Brain microvascular endothelial cell (primary cell): ENCODE measurements around the gene RAB40C.

Source experiments
- DNase-seq: peaks from one replicate; pipeline ENCODE4 v3.0.0-alpha.2; 2020
- H3K27ac ChIP-seq: fragments of 250-450 bp; sonication (Bioruptor Pico); 2 replicates; pipeline ENCODE4 v1.5.1; 2020; ENCODE audit warnings: mild to moderate bottlenecking, moderate library complexity
- H3K27me3 ChIP-seq: fragments of 250-450 bp; sonication (Bioruptor Pico); replicated peaks from 2 replicates; pipeline ENCODE4 v1.5.1; 2020; ENCODE audit warnings: mild to moderate bottlenecking
- H3K36me3 ChIP-seq: fragments of 250-450 bp; sonication (Bioruptor Pico); replicated peaks from 2 replicates; pipeline ENCODE4 v1.5.1; 2020; ENCODE audit warnings: mild to moderate bottlenecking
- H3K4me3 ChIP-seq: 2 replicates; pipeline ENCODE4 v1.5.1; 2011; ENCODE audit warnings: low read depth, mild to moderate bottlenecking, control low read depth, low read length, moderate library complexity
- in situ Hi-C: cut with HindIII; loops from 2 replicates; pipeline ENCODE4 v1.10.0; 2017; ENCODE audit warnings: low sequenced_read_pairs, low pct_ligation_motif_present
- TF ChIP-seq, protein P1 (sequence below): IDR thresholded peaks from 2 replicates; pipeline ENCODE4 v1.5.1; 2011; ENCODE audit warnings: low read depth, mild to moderate bottlenecking, moderate library complexity, low read length, control low read depth, inconsistent platforms; ENCODE audit errors: missing control alignments

The RAB40C gene

DNA sequence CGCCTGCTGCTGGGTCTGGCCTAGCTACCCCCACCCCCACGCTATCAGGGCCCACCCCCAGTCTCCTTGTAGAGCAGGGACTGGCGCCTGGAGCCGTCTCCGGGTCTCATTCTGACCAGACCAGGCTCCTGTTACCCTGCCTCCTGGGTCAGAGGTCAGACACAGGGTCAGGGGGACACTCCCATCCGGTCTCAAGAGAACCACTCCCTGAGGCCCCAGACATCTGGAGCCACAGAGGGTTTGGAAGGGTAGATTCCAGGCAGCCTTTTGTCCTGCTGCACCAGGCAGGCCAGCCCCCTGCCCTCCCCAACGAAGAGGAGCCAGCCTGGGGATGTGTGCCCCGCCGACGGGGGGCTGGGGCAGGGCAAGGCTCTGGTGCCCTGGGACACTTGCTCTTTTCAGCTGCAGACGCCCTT is 40.0 kb downstream of the RAB40C start:
- DNase-seq = no peak
- Histone ChIP-seq H3K36me3 (peaks cover 16% of the 10 kb centered on the region), H3K4me3 (no peak overlapping the region), H3K27ac (no peak overlapping the region), H3K27me3 (no peaks in the 10 kb centered on the region)
- TF ChIP-seq, protein P1, sequence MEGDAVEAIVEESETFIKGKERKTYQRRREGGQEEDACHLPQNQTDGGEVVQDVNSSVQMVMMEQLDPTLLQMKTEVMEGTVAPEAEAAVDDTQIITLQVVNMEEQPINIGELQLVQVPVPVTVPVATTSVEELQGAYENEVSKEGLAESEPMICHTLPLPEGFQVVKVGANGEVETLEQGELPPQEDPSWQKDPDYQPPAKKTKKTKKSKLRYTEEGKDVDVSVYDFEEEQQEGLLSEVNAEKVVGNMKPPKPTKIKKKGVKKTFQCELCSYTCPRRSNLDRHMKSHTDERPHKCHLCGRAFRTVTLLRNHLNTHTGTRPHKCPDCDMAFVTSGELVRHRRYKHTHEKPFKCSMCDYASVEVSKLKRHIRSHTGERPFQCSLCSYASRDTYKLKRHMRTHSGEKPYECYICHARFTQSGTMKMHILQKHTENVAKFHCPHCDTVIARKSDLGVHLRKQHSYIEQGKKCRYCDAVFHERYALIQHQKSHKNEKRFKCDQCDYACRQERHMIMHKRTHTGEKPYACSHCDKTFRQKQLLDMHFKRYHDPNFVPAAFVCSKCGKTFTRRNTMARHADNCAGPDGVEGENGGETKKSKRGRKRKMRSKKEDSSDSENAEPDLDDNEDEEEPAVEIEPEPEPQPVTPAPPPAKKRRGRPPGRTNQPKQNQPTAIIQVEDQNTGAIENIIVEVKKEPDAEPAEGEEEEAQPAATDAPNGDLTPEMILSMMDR = no peak
- in situ Hi-C loops = no loop called here

DNA sequence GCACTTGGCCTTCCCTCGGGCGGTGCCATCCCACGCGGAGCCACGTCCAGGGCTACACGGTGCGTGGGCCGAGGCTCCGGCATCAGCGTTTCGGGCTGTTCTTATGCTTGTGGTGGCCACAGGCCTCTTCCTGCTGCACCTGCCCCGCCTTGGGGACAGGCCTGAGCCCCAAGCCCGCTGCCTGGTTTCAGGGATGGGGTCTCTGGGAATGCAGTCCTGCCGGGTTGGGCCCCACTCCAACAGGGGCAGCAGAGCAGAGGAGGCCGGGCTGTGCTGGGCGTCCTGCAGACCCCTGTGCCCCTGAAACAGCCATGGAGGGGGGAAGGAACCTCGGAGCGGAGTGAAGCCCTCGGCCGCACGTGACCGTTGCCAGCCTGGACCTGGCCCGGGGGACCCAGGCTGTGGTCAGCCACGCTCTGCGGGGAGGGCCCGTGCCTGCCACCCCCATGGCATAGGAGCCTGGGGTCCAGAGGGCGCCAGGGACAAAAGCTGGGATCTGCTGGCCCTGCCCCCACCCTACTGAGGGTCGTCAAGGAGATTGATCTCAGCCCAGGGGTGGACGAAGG is 40.5 kb downstream of the RAB40C start:
- H3K27me3 ChIP-seq = no peaks in the 10 kb centered on the region
- in situ Hi-C loops = no loop called here
- no peak overlapping the region for H3K4me3 ChIP-seq
- no peak overlapping the region for H3K27ac ChIP-seq
- TF ChIP-seq, protein P1 = no peak
- no peak for DNase-seq
- H3K36me3 ChIP-seq = peaks cover 16% of the 10 kb centered on the region

DNA sequence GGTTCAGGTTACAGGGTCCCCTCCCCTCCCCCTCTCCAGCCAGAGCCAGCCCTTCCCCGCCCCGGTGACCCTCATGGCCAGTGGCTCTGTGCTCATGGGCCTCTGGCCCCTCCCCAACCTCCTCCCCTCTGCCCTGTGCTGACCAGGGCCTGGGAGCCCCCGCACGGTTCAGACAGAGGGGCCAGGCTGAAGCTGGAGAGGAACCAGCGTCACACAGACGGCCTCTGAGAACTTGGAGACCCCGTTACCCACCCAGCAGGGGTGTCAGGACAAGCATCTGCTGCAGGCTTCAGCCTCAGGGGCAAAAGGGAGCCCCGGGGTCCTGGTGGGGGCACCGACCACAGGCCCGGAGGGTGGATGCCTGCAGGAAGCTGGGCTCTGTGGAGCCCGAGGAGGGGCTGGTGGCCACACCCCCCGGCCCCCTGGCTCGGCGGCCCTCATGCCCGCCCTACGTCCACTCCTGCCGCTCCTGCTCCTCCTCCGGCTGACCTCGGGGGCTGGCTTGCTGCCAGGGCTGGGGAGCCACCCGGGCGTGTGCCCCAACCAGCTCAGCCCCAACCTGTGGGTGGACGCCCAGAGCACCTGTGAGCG is 41.0 kb downstream of the RAB40C start, which contains the start of gene WFIKKN1:
Gene WFIKKN1, plus strand, starts transcription at position 171 of the 591 bp plus-strand sequence. Its CDS starts 269 bp downstream, at position 440.
- H3K27ac ChIP-seq = no peak within 1 kb of the TSS
- no peak within 1 kb of the TSS for H3K4me3 ChIP-seq
- no peak for DNase-seq
- H3K36me3 ChIP-seq = peaks cover 12% of the 10 kb centered on the region
- no peaks in the 10 kb centered on the region for H3K27me3 ChIP-seq
- in situ Hi-C loops = no loop called here
- TF ChIP-seq, protein P1 = no peak

DNA sequence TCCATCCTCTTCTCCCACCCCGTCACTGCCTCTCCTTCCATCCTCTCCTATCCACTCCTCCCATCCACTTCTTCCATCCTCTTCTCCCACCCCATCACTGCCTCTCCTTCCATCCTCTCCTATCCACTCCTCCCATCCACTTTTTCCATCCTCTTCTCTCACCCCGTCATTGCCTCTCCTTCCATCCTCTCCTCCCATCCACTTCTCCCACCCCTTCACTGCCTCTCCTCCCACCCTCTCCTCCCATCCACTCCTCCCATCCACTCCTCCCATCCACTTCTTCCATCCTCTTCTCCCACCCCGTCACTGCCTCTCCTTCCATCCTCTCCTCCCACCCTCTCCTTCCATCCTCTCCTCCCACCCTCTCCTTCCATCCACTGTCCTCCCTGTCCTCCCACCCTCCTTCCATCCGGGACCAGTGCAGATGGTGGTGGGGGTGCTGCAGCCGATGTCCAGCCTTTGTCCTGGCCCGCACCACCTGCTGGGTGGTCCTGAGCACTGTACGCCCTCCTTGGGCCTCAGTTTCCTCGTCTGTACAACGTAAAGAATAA is 42.0 kb downstream of the RAB40C start:
- Histone ChIP-seq H3K27me3 (no peaks in the 10 kb centered on the region), H3K4me3 (no peak overlapping the region), H3K27ac (no peak overlapping the region), H3K36me3 (peaks cover 9% of the 10 kb centered on the region)
- DNase-seq = no peak
- in situ Hi-C loops = no loop called here
- TF ChIP-seq, protein P1 = no peak

DNA sequence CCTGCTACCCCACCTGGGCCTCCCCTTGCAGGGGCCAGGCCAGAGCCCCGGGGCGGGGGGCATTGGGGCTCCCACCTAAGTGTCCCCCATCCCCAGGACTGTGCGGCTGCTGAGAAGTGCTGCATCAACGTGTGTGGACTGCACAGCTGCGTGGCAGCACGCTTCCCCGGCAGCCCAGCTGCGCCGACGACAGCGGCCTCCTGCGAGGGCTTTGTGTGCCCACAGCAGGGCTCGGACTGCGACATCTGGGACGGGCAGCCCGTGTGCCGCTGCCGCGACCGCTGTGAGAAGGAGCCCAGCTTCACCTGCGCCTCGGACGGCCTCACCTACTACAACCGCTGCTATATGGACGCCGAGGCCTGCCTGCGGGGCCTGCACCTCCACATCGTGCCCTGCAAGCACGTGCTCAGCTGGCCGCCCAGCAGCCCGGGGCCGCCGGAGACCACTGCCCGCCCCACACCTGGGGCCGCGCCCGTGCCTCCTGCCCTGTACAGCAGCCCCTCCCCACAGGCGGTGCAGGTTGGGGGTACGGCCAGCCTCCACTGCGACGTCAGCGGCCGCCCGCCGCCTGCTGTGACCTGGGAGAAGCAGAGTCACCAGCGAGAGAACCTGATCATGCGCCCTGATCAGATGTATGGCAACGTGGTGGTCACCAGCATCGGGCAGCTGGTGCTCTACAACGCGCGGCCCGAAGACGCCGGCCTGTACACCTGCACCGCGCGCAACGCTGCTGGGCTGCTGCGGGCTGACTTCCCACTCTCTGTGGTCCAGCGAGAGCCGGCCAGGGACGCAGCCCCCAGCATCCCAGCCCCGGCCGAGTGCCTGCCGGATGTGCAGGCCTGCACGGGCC is 42.8 kb downstream of the RAB40C start:
- no peak overlapping the region for H3K4me3 ChIP-seq
- H3K27me3 ChIP-seq = no peaks in the 10 kb centered on the region
- DNase-seq = no peak
- in situ Hi-C loops = no loop called here
- H3K36me3 ChIP-seq = peaks cover 9% of the 10 kb centered on the region
- TF ChIP-seq, protein P1 = no peak
- no peak overlapping the region for H3K27ac ChIP-seq
